DMS153 treated with DMSO at 0.1 percent for 48 hours (cell line): Measurements from ENCODE around the gene C3orf18.

Experiments
- DNase-seq: peaks from one replicate; lab custom pipeline; 2025; ENCODE audit not compliant: unreplicated experiment; lab: John Stamatoyannopoulos, UW

The C3orf18 gene

DNA sequence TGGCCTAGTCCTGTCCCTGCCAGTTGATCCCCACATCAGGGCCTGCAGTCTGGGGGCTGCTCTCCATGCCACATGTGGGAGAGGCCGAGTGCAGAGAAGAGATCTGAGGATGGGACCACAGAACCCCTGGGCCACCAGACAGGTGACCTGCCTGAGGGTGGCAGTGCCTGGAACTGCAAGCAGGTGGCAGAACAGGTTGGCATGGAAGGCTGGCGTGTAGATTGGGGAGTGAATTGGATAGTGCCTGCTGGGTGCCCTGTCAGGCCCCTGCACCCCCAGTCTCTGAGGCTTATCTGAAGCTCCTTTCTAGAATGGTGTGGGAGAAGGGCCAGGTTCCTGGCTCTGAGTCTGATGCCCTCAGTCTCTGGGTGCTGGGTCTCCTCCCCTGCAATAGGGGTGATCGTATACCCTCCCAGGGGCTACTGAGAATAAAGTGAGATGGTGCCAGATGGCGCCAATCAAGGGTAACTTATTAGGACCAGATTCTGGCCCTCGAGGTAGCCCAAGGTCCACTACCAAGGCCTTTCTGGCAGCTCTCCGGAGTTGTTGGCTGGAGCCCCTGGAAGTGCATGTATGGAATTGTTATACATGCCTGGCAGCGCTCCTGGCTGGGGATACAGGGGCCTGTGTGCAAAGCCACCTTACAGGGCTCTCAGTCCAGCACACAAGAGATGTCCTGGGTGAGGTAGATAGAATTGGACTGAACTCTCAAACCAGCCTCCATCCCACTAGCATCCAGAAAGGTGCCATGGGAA is 15.7 kb downstream of the C3orf18 start:
- DNase-seq, result no peak

- no peak for DNase-seq
Observed at GRCh38 chr3:50551054-50551659, 16.4 kb downstream of the C3orf18 start.

DNA sequence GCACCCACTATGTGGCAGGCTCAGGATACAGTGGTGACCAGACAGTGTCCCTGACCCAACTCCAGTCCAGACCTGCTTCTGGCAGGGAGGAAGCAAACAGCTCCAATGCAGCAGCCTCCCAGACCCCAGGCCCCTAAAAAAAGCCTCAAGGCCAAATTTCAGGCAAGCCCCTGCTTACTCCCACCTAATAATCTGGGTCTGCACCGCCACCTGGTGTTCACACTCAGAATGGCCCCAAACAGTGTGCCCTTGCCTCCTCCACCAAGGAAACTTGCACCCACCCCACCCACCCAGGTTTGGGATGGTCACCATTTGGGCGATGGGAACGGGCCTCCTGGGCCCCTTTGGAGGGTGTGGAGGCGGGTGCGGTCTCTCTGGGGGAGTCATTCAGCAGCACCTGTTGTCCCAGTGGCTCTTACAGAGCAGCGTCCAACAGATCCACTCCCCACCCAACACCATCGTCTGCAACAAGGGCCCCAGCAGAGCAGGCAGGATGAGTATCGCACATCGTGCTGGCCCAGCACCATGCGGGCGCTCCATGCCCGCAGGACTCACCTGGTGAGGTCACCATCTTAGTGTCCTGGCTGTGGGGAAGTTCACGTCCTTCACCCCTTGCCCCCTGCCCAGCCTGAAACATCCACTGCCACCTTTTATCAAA is 17.3 kb downstream of the C3orf18 start:
- DNase-seq, result no peak

DNA sequence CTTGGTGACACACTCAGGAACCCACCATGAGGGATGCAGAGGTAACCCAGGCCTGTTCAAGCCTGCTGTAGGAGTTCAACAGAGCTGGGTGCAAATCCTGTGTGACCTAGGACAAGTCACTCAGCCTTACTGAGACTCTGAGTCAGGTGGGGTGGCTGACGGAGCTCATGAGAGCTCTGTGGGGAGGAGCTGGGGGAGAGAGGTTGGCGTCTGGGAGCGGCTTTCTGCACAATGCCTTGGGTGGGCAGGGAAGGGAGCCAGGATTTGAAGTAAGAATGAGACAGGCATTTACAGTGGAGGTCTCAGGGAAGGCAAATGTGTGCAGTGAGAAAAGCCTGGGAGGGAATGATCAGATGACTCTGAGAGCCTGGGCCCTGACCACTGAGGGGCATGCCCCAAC is 18.3 kb downstream of the C3orf18 start:
- no peak for DNase-seq

GRCh38 chr3:50545781-50546180 is 21.8 kb downstream of the C3orf18 start:
- no peak for DNase-seq

DNA sequence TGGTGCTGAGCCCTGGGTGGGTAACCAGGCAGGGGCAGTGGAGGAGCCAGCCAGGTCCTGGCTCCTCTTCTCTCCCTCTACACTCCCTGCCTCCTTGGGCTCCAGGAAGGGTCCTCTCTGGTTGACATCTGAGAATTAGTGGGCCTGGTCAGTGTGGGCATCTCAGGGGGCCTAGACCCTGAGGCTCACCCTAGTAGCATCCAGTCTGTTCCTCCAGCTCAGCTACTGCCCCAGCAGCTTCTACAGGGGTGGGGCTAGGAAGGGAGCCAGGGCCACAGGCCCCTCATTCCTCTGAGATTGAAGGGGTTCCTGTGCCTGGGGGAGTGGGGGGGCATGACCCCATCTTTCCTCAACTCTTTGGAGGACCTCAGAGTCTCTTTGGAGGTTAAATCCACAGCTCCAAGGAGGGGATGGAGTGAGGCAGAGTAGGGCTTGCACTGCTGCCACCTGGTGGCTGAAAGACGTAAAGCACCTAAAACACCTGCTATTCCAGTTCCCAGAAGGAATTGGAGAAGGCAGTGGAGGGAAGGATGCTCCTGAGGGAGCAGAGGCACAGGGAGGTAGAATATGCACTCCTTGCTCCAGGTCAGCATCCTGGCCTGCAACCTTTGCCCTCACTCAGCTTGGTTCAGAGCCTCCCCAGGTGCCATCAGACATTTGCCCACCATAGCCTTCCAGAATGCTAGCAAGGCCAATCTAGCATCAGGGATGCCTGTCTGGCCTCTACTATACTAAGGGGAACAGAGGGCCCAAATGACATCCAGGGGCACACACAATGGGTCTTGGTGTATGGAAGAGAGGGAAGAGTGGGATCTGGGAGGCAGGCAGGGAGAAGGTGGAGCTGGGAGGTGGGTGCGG is 25.1 kb downstream of the C3orf18 start:
- DNase-seq, result peak; percentile 6

- no peak for DNase-seq
Observed at GRCh38 chr3:50539356-50540286, 27.9 kb downstream of the C3orf18 start.

- no peak for DNase-seq
Observed at GRCh38 chr3:50537421-50538129, 30.0 kb downstream of the C3orf18 start.

DNA sequence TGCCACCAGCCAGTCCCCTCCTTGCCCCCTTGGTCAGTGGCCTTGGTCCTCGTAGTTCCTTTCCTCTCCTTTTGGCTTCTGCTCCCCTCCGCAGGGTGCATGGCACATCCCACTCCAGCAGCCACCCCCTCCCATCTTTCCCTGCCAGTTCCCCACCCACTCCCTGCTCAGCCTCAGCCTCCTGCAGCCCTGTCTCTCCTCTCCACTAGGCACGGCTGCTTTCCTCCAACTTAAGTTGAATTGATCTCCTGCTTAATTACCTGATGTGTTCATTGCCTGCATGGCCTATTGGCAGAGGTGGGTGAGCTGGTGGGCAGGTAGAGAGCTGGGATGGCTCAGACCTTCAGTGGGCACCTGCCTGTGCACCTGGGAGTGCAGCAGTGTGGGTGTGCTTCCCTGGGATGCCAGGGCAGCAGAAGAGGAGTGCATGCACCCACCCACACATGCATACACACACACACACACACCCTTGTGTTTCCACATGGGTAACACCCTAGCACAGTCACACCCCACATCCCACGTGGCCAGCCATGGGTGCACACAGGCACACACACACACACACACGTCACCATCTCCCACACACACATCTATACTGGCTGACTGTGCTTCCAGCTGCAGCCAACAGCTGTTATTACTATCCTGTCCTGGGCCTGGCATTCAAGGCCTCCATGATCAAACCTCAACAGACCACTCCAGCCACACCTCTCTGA is 30.9 kb downstream of the C3orf18 start:
- no peak for DNase-seq

- DNase-seq, result no peak
Observed at GRCh38 chr3:50534681-50535330, 32.7 kb downstream of the C3orf18 start.

DNA sequence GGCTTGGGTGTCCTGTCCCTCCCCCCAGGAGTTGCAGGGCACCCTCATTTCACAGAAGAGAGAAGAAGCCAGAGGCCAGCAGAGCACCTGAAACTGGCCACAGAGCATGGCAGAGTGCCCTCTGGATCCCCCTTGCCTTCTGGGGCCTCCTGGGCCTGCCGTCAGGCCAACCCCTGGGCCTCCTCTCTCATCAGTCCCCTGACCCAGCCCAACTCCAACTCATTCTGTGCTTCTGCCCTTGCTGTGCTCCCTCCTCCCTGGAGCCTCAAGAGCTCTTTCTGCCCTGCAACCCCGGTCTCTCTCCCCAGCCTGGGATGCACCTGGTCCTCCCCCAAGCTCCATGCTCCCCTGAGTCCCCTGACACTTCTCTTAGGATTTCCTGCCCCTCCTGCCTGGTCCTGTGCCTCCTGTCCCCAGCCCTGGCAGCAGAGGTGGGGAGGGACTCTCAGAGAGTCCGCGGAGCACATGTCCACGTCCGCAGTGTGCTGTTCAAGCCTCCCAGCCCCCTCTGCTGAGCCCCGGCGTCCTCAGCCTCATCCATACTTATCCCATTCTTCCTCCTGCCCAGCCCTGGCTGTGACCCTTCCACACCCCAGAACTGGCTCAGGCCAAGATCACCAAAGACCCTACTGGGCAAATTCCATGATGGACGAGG is 33.6 kb downstream of the C3orf18 start:
- DNase-seq, result no peak

DNA sequence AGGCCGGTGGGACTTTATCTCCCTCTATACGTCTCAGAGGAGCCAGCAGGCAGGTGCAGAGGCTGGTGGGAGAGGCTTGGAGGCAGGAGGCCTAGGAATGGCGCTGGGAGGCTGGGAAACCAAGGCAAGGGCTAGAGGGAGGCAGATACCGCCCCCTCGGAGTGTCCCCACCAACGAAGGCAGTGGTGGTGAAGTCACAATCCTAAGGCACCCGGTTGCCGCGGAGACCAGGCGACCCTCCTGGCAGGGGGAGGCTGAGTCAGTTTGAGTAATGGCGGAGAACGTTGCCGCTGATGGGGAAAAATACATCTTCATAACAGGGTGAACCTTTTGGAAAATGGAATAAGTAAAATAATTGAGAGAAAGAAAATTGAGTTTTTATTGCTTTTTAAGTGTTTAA is 34.2 kb downstream of the C3orf18 start:
- DNase-seq, result no peak

DNA sequence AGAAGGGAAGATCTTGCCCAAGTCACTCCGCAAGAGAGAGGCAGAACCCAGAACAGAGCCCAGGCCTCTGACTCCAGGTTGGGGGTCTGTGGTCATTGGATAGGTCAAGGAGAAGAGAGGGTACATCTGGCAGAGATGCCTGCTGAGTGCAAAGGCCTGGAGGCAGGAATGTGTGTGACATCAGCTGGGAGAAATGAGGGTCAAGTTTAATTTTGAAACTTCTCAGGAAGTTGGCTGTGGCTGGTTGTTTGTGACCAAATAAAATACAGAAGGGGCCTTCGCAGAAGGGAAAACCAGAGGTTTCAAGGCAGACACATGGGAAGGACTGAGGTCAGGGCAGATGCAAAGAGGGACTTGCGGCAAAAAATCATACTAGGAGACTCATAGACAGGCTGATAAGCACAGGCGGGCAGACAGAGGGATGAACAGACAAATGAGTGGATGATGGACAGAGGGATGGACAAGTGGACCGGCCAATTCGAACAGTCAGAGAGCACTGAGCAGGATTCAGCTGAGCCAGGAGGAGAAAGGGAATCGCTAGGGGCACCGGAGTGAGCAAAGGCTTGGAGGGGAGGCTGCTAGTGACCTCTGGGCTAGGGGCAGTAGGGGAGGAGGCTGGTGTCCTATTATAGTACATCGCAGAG is 35.4 kb downstream of the C3orf18 start:
- no peak for DNase-seq

DNA sequence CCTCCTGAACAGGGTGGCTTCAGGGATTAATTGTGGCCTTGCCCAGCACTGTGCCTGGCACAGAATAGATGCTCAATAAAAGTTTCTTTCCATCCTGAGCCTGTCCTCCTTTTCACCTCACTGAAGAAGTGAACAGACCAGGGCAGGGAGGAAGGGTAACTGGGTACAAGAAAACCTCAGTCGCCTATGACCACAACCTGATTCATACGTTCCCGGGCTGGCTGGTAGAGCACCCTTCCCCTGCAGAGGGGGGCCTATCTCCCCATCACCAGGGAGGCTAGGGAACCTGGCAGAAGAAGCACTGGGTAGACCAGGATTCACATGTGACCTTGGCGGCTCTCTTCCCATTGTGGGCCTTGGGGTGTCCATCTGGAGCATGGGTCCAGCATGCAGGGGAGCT is 36.3 kb downstream of the C3orf18 start:
- DNase-seq, result no peak

GRCh38 chr3:50530001-50530970 is 37.3 kb downstream of the C3orf18 start:
- no peak for DNase-seq

- no peak for DNase-seq
Observed at GRCh38 chr3:50525987-50526386, 41.6 kb downstream of the C3orf18 start.
